SHP77 (cell line): ENCODE measurements around the gene CCDC51.
"Not testable (repeated sequence)": the region's sequence is repeated elsewhere in the genome, so short reads cannot be mapped to it uniquely, and the experiment has no call there.

Source experiments
- DNase-seq, 2 experiments: peaks; one replicate each; lab custom pipeline; 2025; lab: John Stamatoyannopoulos, UW

The CCDC51 gene

DNA sequence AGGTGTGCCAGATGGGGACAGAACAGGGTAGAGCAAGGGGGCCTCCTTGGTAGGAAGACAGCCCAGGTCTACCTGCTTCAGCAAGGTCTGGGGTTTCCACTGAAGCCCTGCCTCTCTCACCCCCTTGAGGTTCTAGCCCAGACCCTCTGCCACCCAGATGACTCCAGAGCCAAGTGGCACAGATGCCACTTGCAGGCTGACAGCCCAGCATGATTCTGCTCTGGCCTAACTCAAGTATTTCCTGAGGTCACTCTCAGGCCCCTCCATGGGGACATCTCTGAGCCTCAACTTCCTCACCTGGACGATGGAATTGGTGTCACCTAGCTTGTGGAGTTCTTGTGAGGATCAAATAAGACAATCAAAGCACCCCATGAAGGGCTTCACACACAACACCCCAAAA is 33.9 kb downstream of the CCDC51 start:
- DNase-seq, result no peak

DNA sequence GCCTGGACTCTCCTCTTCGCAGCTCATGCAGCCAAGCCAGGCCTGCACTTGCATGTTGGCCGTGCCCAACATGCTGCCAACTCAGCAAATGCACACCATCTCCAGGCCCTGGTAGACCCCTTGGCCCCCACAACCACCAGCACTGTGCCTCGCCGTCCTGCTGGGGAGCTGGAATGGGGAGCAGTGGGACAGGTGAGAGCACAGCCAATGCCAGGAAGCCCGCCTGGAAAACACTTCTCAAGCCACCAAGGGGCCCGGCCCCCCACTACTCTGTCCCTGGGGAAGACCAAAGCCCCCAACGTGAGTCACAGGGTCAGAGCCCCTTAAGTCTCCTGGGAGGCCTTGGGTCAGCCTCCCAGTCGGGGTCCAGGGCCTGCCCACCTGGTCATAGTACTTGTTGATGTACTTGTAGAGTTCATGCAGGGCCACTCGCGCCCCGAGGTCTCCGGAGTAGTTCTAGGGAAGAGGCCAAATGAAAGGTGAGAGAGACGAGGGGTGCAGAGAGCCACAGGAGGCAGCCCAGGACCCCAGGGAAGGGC is 34.5 kb downstream of the CCDC51 start:
- no peak for DNase-seq

DNA sequence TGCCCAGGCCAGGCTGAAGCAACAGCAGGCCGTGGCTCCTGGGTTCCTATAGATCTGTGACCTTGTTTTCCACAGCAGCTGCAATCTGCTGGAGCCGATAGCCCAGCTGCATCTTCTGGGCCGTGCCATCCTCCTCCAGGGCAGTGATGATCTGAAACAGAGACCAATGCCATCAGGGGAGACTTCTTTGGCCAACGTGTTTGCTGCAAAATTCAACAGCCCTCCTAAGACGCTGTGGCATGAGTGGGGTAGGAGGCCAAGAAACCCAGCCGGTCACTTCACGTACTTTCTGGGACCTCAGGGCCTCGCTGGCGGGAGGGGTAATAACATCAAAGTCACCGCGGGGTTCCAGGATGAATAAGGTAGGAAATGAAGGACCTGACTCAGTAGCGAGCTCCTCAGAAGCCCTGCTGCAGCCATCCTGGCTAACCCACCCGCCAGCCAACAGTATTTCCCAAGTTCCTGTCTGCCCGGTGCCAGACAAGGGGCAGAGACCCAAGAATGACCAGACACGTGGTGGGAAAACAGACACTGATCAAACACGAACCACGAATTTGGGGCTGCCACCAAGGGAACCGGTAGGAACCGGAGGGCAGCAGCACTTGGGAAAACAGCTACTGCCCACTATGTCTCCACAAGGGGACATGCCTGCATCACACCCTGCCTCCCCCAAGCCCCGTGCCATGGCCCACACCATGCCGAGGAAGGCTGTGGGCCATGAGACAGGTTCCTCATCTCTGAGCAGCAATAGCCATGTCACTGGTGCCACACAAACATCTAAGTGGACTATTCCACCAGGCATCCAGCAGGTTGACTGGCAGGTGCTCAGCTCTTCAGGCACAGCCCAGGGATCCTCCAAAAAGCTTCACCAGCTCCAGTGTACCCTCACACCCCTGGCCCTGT is 35.2 kb downstream of the CCDC51 start:
- no peak for DNase-seq

DNA sequence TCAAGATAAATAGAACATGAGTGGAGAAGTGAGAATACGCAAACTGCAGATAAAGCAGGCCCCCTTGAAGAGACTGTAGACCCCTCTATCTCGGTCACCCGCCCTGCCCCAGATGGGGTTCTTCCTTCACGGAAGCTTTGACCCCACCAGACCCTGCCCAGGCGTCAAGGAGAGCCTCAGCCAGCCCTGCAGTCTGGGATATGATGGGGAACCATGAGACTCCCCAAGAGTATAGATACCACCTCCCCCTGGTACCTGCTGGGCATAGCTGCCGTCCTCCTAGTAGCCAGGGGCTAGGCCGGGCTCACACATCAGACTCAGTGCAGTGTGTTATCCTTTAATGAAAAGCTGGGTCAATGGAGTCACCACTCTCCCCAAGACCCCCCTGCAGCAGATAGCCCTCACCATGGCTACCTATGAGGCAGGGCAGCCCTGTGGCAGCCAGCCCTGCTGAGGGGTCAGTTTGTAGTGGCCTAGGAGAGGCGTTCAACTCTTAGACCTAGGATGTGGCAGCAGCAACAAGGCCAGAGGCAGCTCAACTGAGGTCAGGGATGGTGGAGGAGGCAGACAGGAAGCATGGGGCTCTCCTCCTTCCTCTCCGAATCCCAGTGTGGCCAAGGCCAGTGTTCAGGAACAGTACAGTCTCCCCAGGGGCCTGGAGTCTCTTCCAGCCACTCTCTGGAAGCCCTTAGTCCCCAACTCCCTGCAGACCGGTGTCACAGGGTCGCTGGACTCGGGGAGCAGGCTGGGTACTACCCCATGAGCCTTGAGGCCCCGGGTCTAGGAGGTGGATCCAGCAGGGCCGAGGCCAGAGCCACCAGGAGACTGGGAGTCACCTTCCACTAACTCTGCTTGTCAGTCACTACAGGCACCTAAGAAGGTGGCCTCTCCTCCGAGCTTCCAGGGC is 36.1 kb downstream of the CCDC51 start:
- DNase-seq, result no peak

DNA sequence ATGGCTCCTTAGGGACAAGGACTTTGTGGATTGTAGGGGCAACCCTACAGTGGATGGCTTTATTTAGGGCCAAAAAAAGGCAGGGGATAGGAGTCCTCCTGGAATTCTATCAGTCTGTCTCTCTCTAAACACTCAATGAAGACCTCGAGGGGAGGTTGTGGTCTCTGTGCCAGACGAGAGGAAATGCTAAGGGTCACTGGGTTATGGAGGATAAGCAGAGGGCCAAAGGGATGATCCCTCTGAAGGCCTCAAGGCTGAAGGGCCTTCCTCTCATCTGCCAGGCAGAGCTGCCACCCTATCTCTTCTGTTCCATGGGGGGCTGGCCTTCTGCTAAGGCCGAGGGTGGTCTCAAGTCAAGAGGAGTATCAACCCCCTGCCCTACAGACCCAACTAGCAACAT is 37.0 kb downstream of the CCDC51 start:
- DNase-seq, result no peak

DNA sequence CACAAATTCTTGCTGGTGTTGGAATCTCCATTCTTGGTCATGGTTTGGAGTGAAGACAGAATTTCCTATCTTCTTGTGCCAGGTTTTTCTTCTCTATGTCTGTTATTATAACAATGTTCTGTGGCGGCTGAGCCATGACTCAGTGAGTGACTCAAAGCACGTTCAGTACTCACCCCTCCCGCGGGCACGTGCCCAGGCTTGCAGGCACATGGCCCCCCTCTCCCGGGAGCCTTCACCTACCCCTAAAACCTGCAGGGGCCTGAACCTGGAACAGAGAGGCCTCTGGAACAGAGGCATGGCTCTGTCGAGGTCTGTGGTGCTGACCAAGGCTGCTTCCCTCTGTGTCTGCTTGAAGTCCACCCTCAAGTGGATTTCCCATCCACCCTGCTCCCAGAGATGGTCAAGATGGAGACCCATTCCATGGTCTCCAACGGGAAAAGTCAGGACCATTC is 37.6 kb downstream of the CCDC51 start:
- DNase-seq, result no peak

DNA sequence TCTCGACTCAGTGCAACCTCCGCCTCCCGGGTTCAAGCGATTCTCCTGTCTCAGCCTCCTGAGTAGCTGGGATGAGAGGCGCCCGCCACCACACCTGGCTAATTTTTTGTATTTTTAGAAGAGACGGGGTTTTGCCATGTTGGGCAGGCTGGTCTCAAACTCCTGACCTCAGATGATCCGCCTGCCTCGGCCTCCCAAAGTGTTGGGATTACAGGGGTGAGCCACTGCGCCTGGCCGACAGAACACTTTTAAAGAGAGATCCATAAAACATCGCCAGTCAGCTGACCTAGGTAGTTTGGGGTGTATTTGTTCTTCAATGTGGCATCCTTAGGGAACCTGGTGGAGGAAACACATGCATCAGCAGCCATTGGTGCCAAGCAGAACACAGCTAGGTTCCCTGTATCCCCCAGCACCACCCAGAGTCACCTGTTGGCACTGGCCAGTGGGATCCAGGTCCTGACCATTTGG is 38.5 kb downstream of the CCDC51 start:
- not testable (repeated sequence) for DNase-seq

DNA sequence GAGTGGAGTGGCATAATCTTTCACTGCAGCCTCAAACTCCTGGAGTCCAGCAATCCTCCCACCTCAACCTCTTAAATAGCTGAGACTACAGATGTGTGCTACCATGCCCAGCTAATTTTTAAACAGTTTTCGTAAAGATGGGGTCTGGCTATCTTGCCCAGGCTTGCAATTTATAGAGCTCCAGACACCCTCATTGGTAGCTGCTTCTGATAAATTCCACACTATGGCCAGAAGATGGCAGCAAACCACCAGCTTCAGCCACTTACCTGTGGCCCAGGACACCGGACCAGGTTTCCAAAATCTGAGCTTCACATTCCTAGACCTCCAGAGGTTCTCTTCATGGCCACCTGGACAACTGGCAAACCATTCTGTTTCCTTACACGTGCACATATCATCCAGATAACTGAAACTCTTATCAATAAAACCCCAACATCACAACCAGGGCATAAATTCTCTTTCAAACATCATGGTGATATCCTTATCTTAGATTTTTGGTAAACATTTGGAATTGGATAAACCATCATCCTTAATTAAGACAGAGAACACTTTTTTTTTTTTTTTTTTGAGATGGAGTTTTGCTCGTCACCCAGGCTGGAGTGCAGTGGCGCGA is 39.0 kb downstream of the CCDC51 start:
- DNase-seq, result peak; percentile 35 to 67

DNA sequence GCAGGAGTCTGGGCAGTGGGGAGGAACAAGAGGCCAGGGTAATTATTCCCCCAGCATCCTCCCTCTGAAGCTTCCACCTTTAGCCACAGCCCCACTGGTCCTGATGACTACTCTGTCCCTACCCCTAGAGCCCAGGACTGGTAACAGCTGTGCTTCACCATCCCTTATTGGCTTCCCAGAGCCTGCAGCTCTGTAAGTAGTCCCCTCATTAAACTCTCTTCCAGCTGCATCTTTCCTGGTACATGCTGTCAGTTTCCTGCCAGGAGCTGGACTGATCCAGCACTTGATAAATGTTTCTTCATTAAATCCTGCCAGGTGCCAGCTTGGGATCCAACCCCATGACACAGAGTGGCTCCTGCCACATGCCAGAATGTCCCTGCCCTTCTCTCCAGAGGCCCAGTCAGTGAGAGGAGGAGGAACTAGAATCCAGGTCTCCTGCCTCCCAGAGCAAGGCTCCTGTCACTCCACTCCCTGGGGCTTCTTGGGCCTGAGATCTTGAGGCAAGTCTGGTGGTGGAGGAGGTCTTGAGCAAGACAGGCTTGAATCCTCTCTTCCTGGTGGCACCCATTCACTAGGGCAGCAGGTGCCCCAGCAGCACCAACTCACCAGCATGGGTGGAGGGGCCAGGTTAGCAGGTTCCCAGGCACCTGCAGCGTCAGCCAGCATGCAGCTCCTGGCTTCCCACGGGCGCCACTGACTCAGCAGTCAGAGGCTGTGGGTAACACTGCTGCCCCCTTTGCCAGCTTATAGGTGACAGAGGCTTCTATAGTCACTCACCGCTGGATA is 40.3 kb downstream of the CCDC51 start:
- no peak for DNase-seq

DNA sequence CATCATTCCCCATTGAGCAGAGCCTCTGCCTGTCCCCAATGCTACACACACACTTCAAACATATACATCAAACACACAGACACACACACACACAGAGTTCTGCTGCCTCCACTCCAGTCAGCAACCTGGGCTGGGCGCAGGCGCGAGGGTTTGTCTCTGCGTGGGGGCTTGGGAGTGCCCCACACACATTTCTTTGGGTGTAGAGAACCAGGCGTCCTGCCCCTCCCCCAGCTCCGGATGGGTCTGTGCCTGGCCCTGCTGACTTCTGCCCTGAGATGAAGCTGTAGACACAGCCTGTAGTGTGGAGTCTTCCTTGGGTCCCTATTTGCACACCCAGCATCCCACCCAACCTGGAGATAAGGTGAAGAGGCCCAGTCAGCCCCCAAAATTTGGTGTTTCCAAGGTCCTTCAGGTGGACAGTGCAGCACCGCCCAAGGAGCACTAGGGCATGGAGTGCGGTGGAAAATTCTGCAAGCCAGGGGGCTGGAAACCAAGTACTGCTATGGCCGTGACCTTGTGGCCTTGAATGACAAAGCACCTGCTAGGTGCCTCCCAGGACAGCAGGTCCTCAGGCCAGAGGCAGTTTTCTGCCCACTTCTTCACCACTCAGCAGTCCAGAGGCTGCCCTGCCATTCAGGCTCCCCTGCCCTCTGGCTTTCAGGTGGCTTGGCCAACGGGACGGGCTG is 41.1 kb downstream of the CCDC51 start:
- DNase-seq, result no peak

DNA sequence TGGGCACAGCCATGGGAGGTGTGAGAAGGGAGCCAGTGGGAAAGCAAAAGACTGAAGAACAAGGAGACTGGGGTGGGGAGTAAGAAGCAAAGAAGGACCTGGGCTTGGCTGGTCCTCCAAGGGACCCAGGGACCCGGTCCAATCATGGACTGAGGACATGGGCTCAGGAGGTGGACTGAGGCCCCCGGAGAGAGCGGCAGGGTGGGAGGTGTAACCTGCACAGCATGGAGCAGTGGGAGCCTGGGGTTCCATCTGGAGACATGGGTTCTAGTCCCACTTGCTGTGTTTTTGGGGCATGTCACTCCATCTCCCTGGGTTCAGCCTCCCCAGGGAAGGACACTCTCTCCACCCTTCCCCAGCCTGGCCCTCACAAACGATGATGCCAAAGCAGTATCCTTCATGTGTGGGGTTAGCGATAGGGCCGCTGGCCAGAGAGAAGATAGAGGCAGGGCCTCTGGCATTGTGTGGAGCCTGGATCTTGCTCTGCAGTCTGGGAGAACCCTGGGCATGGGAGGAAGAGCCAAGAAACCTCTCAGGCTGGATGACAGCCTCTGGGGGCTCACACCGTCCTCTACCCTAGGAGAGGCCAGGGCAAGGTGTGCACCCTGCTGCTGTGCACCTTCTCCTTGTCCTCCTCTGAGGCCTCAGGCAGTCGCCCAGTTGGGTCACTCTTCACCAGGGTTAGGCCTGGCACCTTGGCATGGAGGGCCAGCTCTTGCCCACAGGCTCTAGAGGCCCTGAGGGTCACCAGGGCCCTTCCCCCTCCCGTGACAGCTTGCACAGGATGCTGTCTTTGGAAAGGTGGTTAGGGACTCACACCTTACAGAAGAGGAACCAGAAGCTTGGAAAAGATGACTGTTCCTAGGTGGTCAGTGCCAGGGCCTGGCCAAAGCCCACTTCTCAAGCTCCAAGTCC is 41.9 kb downstream of the CCDC51 start:
- no peak for DNase-seq

DNA sequence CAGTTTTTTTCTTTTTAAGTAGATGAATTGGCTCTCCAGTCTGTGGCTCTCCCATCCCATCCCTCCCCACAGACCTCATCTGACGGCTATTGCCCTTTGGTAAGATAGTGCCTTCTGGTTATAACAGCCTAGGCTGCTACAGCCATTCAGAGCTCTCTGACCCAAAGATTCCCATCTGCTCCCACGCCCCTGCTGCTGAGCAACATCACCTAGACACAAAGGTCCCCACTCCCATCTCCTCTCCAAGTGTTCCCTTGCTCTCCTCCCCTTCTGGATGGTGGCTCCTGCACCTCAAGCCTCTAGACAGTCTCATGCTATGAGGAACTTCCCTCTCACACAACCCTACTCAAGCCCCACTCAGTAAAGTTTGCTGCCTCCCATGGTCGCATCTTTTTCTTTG is 44.2 kb downstream of the CCDC51 start:
- no peak for DNase-seq

DNA sequence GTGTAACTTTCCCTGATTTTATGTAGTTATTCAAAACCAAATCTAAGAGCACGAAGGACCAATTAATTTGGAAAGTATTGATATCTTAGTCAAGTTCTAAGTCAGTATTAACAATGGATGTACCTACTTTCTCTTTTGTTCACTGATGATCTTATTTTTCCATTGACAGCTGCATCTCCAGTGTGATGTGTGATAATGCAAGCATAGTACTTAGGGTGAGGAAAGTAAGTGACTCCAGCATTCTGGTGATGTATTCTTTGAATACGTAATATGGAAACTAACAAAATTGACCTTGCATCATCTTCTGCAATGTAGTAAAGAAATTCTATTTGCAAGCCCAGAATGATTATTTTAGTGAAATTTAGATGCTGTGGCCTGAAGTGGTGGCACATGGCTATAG is 45.5 kb downstream of the CCDC51 start:
- DNase-seq, result no peak

DNA sequence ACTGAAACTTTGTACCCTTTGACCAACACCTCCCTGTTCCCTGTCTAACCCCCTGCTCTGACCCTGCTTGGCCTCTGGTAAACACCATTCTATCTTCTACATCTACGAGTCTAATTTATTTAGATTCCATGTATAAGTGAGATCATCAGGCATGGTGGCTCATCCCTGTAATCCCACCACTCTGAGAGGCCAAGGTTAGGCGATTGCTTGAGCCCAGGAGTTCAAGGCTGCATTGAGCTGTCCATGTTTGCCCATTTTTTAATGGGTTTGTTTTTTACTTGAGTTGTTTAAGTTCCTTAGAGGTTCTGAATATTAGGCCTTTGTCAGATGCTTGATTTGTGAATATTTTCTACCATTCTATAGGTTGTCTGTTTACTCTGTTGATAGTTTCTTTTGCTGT is 51.0 kb downstream of the CCDC51 start:
- no peak for DNase-seq

DNA sequence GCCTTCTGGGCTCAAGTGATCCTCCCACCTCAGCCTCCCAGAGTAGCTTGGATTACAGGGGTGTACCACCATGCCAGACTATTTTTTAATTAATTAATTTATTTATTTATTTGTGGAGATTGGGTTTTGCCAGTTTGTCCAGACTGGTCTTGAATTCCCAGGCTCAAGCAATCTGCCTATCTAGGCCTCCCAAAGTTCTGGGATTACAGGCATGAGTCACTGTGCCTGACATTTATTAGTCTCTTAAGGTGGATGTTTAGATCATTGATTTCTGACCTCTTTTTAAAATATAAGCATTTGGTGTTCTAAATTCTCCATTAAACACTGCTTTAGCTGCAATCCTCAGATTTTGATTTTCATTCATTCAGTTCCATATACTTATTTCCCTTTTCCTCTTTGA is 52.3 kb downstream of the CCDC51 start:
- no peak for DNase-seq
